GM18499 (cell line): Measurements from ENCODE around the gene SF3B4.
"Not testable (repeated sequence)": the region's sequence is repeated elsewhere in the genome, so short reads cannot be mapped to it uniquely, and the experiment has no call there.

Source experiments
- ATAC-seq: cut with Tn5 transposase; IDR thresholded peaks from one replicate; pipeline ENCODE4 v1.9.1; 2021; ENCODE audit warnings: moderate number of reproducible peaks; ENCODE audit not compliant: insufficient read depth, unreplicated experiment

Gene SF3B4

GRCh38 chr1:149927563-149928400 is at the start of gene SF3B4:
TSS of gene SF3B4 (minus strand) at chr1:149927803. CDS start at chr1:149927759, 44 bp downstream.
- no peak for ATAC-seq

GRCh38 chr1:149977345-149977744 is 49.7 kb upstream of the SF3B4 start:
- ATAC-seq: no peak

GRCh38 chr1:149972547-149972946 is 44.9 kb upstream of the SF3B4 start:
- ATAC-seq: no peak

DNA sequence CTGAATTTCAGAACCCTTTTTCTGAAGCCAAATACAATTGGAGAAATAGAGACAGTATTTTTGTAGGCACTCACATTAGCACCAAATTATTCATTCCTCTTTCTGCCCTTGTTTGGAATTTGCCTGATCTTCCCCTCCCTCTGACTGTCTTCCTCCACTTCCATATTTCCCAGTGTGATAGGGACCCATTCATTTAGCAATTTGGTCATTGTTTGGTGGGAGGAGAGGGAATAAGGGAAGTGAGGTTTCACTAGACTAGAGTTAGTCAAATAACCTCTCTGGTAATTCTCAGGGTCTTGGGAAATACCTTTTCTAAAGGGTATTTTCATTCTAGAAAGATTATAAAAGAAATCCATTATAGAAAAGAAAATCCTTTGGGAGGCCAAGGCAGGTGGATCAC is 40.0 kb upstream of the SF3B4 start:
- ATAC-seq: no peak

- no peak for ATAC-seq
Measured at GRCh38 chr1:149967041-149967440, 39.4 kb upstream of the SF3B4 start.

- ATAC-seq: no peak
Measured at GRCh38 chr1:149966405-149966804, 38.8 kb upstream of the SF3B4 start.

DNA sequence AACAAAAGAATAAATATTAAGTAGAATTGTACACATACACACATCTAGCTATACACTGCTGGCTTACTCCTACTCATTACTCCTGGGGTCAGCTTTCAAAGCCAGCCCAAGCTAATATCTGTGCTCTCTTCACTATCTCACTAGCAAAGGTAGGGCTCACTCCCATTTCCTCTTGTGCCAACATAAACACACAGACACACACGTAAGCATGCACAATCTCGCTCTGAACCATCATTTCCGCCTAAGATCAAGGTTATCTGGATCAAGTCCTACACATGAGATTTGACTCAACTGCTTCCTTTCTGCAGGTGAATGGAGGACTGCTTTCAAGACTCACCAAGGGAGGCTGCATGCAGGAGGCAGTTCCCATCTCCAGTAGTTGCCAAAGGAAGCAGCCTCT is 37.8 kb upstream of the SF3B4 start:
- ATAC-seq: no peak

DNA sequence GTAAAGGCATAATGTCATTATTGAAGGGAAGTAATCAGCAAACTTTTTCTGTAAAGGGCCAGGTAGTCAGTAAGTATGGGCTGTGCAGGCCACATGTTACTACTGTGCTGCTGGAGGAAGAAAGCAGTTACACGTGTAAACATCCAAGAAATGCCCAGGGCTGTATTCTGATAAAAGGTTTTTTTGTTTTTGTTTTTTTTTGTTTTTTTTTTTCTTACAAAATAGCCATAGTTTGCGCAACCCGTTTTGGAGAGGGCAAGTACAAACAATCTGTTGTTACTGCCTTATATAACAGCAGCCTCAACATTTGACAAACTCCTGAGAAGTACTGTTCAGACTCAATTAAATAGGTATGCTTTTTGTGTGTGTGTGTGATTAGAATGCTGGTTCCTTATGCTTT is 35.8 kb upstream of the SF3B4 start:
- ATAC-seq: no peak

GRCh38 chr1:149962736-149963135 is 35.1 kb upstream of the SF3B4 start:
- ATAC-seq: no peak

- ATAC-seq: no peak
Measured at GRCh38 chr1:149962039-149962647, 34.5 kb upstream of the SF3B4 start.

GRCh38 chr1:149957548-149957947 is 29.9 kb upstream of the SF3B4 start:
- not testable (repeated sequence) for ATAC-seq

DNA sequence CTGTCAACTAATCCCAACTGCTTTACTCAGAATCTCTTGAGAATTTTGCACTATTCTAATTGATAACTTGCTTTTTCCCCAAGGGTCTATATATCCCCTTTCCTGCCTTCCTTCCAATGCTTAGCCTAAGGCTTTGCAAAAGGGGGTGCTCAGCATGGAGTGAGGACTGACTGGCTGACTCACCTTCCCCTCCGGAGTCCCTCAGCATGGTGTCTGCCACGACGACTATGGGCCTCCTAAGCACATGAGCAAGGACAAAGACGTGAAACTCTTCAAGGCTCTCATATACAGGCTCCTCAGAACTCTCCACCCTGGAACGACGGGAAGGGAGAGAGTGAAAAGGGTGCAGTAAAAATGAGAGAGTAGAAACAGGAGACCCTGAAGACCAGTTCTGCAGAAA is 22.3 kb upstream of the SF3B4 start:
- ATAC-seq: no peak

DNA sequence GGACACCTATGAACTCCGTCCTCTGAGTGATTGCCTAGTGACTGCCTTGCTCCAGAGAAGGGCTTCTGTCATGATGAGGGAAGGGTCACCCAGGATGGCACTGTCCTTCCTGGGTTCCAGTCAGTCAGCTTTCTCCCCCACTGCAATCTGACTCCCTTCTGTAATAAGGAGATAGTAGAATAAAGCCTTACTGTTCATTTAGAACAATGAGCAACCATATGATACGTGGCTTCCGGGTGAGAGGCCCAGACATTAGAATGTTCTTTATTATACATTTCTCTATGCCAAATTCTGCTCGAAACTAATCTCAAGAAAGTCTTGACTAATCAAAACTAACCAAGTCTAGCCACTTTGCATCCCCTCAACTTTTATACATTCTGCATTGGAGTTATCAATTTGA is 17.6 kb upstream of the SF3B4 start:
- no peak for ATAC-seq

- ATAC-seq: no peak
Measured at GRCh38 chr1:149942885-149943284, 15.3 kb upstream of the SF3B4 start.

DNA sequence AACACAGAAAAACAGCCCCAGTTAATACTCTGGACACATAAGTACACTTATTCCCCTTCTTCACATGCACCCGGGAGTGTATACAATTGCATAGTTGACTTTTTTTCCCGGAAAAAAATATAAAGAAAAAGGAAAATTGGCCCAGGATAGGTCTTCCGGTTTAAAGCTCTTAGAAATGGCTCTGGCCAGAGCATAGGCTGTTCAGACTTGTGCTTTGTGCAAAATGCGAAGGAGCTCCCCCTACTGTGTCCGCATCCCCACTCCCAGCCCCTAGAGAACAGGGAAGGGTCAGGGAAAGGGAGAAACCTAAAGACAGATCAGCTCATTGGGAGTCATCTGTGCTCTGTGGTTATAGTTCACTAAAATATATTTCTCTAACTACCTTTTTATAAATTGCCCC is 14.6 kb upstream of the SF3B4 start:
- ATAC-seq: no peak

DNA sequence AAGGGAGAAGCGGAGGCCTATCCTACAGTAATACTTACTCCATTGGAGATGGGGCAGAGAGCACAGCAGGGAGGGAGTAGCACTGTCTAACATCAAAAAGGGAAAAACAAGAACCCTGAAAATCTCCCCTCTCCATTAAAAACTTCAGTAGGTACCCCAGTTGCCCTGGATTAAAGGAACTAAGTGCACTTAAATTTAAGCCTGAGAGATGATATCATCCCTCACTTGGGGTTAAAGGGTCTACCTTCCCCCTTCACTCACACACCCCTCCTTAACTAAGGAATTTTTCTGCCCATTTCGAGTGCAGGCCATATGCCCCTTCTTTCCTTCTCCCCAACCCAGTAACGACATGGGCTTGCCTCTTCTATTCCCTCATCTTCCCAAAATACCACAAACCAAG is 12.8 kb upstream of the SF3B4 start:
- ATAC-seq: no peak

DNA sequence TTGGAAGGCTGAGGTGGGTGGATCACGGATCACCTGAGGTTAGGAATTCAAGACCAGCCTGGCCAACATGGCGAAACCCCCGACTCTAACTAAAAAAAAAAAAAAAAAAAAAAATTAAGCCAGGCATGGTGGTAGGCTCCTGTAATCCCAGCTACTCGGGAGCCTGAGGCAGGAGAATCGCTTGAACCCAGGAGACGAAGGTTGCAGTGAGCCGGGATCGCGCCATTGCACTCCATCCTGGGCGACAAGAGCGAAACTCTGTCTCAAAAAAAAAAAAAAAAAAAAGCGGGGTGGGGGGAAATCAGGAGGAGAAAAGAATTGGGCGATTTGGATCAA is 11.0 kb upstream of the SF3B4 start:
- ATAC-seq: not testable (repeated sequence)

GRCh38 chr1:149937759-149938158 is 10.2 kb upstream of the SF3B4 start:
- no peak for ATAC-seq

DNA sequence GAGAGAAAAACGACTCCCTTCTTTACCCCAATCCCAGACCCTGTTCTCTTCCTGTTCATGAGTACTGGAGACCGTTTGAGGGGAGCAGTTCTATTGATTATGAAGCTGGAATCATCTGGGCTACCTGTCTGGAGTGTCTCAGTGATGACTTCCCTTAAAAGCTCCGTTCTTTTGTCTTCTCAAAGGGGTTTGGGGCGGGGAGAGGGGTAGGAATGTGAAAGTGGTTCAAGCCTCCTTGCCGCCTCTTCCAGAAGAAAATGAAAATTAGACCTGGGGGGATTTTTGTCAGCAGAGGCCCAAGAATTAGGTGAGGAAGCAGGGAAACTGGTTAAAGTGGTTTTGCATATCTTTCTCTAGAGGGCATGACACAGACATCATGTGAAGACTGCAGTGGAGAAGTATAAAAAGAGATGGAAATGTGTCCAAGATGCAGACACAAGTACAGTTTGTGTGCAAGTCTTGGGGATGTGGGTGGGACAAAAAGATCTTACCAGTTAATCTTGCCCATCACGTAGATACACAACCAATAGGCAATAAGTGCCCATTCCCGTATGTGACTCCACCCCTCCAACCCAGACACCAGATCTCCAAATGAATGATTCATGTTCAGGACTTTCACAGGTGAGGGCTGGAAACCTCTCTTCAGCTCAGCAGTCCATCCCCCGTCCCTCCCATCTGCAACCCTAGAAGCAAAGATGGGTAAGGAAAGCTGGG is 9.5 kb upstream of the SF3B4 start:
- no peak for ATAC-seq

- ATAC-seq: no peak
Measured at GRCh38 chr1:149936170-149936991, 8.8 kb upstream of the SF3B4 start, which contains the start of gene MTMR11. TSS of gene MTMR11 (minus strand) at chr1:149936879. CDS start at chr1:149936647, 232 bp downstream.
